Measurements from ENCODE around the gene C1orf116. TPM values are rescaled to one million over a fixed set of nuclear protein-coding genes. Genes with fewer than 3 reads are reported as not detected.

The C1orf116 gene
- polyA plus RNA-seq, 1 of the 3 experiments (the other 2 are of a cell fraction), result 0.02 TPM

DNA sequence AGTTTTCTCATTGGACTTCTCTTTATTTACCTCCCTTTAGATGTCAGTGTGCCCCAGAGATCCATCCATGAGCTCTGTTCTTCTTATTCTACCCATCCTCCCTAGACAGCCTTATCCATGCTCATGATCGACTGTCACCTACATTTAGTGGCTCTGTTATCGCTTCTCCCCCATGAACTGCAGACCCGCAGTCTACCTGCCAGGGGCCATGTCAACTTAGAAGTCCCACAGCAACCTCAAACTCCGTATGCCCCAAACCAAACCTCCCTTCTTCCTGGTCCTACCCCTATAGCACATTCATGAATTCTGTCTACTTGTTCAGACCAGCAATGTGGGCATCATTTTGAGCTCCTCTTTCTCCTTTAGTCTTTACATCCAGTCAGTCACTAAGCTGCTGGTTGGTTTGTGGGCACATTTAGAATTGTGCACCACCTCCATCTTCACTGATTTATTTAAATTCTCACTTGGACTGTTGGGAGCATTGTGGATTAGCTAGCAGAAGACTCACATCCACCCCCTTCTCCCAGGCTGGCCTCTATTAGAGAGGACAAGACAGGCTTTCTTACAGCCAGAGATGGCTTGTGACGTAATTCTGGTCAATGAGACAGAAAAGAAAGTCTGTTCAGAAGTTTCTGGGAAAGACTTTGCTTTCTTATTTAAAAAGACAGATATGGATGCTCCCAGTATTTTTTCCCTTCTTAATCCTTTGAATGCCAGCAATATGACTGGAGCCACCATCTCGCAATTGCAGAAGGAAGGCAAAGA lies 19.1 kb downstream of the C1orf116 start:
- CTCF ChIA-PET, result interaction anchor here (1.0 to 2.3 kb wide), 6 partner anchors 9 to 78 kb away, joined by 3 to 11 read pairs (median 4); partner anchors contain the start of gene YOD1
- H3K36me3 ChIP-seq (replicated peaks in 1 of 2; ENCODE audit: control insufficient read depth in 1 of 2, insufficient read depth in 2 of 2, low read length in 1 of 2), result no peaks in the 10 kb centered on the region
- no peaks in the 10 kb centered on the region; a peak in 1 of 4 replicates for H3K4me1 ChIP-seq (ENCODE audit: control insufficient read depth in 1 of 2, insufficient read depth in 2 of 2, low read depth in 1 of 2, low read length in 1 of 2)
- H2AFZ ChIP-seq (ENCODE audit: low read depth), result no peak overlapping the region
- DNase-seq, result no peak
- no peaks in the 10 kb centered on the region for H4K20me1 ChIP-seq (ENCODE audit: insufficient read depth)
- H3F3A ChIP-seq (replicated peaks; ENCODE audit: insufficient read depth), result no peaks in the 10 kb centered on the region
- WGBS (ENCODE audit: low lambda C conversion rate), result 30% methylated on average over 6 of the region's 6 CpGs
- H3K27me3 ChIP-seq (ENCODE audit: insufficient read depth), result no peaks in the 10 kb centered on the region
- no peaks in the 10 kb centered on the region for H3K79me2 ChIP-seq (ENCODE audit: insufficient read depth)
- H3K4me2 ChIP-seq, result no peak overlapping the region
- no peaks in the 10 kb centered on the region for H3K9me2 ChIP-seq
- POLR2A ChIA-PET, result no interaction called here
- H3K9ac ChIP-seq, result no peak overlapping the region
- no peak overlapping the region for H3K27ac ChIP-seq (ENCODE audit: low read depth in 2 of 2, low read length in 1 of 2)
- H3K4me3 ChIP-seq (ENCODE audit: low read depth in 2 of 2, low read length in 1 of 2), result no peak overlapping the region
- H3K9me3 ChIP-seq, result no peaks in the 10 kb centered on the region
- TF ChIP-seq MXI1 (IDR thresholded peaks at IDR 0.05; ENCODE audit: low read depth, low read length) (no peak), RCOR1 (IDR thresholded peaks at IDR 0.05; ENCODE audit: low read length) (no peak), RXRA (IDR thresholded peaks at IDR 0.05; ENCODE audit: borderline replicate concordance, low read depth) (no peak), EZH2phosphoT487 (IDR thresholded peaks at IDR 0.05; ENCODE audit: borderline replicate concordance, low read depth) (no peak), TAF1 (IDR thresholded peaks at IDR 0.05; ENCODE audit: borderline replicate concordance, low read depth, low read length) (no peak), FOSL2 (IDR thresholded peaks at IDR 0.05; ENCODE audit: borderline replicate concordance, low read depth) (no peak), FOXJ3 (CRISPR knock-in tag; IDR thresholded peaks at IDR 0.05) (no peak), GABPA (IDR thresholded peaks at IDR 0.05; ENCODE audit: low read depth) (no peak), NRF1 (IDR thresholded peaks at IDR 0.05; ENCODE audit: low read depth, low read length) (no peak), ELF1 (IDR thresholded peaks at IDR 0.05) (no peak), TEAD4 (IDR thresholded peaks at IDR 0.05; ENCODE audit: borderline replicate concordance, insufficient read depth) (no peak), RAD21 (IDR thresholded peaks at IDR 0.05; ENCODE audit: low read length) (no peak), FOXM1 (IDR thresholded peaks at IDR 0.05; ENCODE audit: low read depth) (no peak), TCF12 (IDR thresholded peaks at IDR 0.05) (no peak)
- TF ChIP-seq, protein P1, sequence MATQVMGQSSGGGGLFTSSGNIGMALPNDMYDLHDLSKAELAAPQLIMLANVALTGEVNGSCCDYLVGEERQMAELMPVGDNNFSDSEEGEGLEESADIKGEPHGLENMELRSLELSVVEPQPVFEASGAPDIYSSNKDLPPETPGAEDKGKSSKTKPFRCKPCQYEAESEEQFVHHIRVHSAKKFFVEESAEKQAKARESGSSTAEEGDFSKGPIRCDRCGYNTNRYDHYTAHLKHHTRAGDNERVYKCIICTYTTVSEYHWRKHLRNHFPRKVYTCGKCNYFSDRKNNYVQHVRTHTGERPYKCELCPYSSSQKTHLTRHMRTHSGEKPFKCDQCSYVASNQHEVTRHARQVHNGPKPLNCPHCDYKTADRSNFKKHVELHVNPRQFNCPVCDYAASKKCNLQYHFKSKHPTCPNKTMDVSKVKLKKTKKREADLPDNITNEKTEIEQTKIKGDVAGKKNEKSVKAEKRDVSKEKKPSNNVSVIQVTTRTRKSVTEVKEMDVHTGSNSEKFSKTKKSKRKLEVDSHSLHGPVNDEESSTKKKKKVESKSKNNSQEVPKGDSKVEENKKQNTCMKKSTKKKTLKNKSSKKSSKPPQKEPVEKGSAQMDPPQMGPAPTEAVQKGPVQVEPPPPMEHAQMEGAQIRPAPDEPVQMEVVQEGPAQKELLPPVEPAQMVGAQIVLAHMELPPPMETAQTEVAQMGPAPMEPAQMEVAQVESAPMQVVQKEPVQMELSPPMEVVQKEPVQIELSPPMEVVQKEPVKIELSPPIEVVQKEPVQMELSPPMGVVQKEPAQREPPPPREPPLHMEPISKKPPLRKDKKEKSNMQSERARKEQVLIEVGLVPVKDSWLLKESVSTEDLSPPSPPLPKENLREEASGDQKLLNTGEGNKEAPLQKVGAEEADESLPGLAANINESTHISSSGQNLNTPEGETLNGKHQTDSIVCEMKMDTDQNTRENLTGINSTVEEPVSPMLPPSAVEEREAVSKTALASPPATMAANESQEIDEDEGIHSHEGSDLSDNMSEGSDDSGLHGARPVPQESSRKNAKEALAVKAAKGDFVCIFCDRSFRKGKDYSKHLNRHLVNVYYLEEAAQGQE (IDR thresholded peaks at IDR 0.05; ENCODE audit: low read depth, low read length), result no peak
- TF ChIP-seq, protein P2, sequence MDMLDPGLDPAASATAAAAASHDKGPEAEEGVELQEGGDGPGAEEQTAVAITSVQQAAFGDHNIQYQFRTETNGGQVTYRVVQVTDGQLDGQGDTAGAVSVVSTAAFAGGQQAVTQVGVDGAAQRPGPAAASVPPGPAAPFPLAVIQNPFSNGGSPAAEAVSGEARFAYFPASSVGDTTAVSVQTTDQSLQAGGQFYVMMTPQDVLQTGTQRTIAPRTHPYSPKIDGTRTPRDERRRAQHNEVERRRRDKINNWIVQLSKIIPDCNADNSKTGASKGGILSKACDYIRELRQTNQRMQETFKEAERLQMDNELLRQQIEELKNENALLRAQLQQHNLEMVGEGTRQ (IDR thresholded peaks at IDR 0.05; ENCODE audit: borderline replicate concordance, low read depth, low read length), result no peak
- TF ChIP-seq, protein P3, sequence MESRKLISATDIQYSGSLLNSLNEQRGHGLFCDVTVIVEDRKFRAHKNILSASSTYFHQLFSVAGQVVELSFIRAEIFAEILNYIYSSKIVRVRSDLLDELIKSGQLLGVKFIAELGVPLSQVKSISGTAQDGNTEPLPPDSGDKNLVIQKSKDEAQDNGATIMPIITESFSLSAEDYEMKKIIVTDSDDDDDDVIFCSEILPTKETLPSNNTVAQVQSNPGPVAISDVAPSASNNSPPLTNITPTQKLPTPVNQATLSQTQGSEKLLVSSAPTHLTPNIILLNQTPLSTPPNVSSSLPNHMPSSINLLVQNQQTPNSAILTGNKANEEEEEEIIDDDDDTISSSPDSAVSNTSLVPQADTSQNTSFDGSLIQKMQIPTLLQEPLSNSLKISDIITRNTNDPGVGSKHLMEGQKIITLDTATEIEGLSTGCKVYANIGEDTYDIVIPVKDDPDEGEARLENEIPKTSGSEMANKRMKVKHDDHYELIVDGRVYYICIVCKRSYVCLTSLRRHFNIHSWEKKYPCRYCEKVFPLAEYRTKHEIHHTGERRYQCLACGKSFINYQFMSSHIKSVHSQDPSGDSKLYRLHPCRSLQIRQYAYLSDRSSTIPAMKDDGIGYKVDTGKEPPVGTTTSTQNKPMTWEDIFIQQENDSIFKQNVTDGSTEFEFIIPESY (IDR thresholded peaks at IDR 0.05; ENCODE audit: borderline replicate concordance, low read depth), result no peak
- TF ChIP-seq, protein P4, sequence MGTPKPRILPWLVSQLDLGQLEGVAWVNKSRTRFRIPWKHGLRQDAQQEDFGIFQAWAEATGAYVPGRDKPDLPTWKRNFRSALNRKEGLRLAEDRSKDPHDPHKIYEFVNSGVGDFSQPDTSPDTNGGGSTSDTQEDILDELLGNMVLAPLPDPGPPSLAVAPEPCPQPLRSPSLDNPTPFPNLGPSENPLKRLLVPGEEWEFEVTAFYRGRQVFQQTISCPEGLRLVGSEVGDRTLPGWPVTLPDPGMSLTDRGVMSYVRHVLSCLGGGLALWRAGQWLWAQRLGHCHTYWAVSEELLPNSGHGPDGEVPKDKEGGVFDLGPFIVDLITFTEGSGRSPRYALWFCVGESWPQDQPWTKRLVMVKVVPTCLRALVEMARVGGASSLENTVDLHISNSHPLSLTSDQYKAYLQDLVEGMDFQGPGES (IDR thresholded peaks at IDR 0.05; ENCODE audit: low read depth, low read length), result no peak
- TF ChIP-seq, protein P5, sequence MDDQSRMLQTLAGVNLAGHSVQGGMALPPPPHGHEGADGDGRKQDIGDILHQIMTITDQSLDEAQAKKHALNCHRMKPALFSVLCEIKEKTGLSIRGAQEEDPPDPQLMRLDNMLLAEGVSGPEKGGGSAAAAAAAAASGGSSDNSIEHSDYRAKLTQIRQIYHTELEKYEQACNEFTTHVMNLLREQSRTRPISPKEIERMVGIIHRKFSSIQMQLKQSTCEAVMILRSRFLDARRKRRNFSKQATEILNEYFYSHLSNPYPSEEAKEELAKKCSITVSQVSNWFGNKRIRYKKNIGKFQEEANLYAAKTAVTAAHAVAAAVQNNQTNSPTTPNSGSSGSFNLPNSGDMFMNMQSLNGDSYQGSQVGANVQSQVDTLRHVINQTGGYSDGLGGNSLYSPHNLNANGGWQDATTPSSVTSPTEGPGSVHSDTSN (IDR thresholded peaks at IDR 0.05), result no peak
- TF ChIP-seq, protein P6, sequence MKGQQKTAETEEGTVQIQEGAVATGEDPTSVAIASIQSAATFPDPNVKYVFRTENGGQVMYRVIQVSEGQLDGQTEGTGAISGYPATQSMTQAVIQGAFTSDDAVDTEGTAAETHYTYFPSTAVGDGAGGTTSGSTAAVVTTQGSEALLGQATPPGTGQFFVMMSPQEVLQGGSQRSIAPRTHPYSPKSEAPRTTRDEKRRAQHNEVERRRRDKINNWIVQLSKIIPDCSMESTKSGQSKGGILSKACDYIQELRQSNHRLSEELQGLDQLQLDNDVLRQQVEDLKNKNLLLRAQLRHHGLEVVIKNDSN (IDR thresholded peaks at IDR 0.05; ENCODE audit: borderline replicate concordance, low read depth), result no peak

Measured in SK-N-SH (cell line).